PC-3 (cell line): ENCODE data around the gene INPPL1. TPM values are rescaled to one million over a fixed set of nuclear protein-coding genes. Genes with fewer than 3 reads are reported as not detected.

Experiments
- ATAC-seq: fragments of 200-7000 bp; cut with Tn5 transposase; 2 replicates; pipeline ENCODE4 v1.9.1; 2020; ENCODE audit warnings: mild to moderate bottlenecking, moderate library complexity
- BruUV-seq: library from RNA; stranded (reverse); fragments of 400-500 nt; replicated peaks from 2 replicates; lab custom pipeline; 2021; lab: Mats Ljungman, UMichigan
- CTCF ChIA-PET: fragments of 300-600 bp; sonication (Branson Sonifier 250); formaldehyde crosslinking; loops from one replicate; lab custom pipeline; 2022; ENCODE audit warnings: antibody characterized with exemption; lab: Charles Lee
- POLR2A ChIA-PET: fragments of 300-600 bp; sonication (Branson Sonifier 250); formaldehyde crosslinking; loops from one replicate; lab custom pipeline; 2022; ENCODE audit warnings: antibody characterized with exemption; ENCODE audit not compliant: unreplicated experiment; lab: Charles Lee
- DNase-seq: peaks from one replicate; pipeline ENCODE4 v3.0.0-alpha.2; 2015
- H2AFZ ChIP-seq: fragments of 300-600 bp; sonication (generic); 2 replicates; pipeline ENCODE4 v1.6.0; 2016; ENCODE audit warnings: antibody characterized with exemption, low read length
- H3F3A ChIP-seq: fragments of 300-600 bp; sonication (generic); one replicate; pipeline ENCODE4 v1.6.0; 2017; ENCODE audit warnings: antibody characterized with exemption, low read length, control low read depth, mild to moderate bottlenecking; ENCODE audit not compliant: unreplicated experiment
- H3K27ac ChIP-seq: fragments of 300-600 bp; sonication (generic); 2 replicates; pipeline ENCODE4 v1.5.1; 2016; ENCODE audit warnings: mild to moderate bottlenecking, low read length
- H3K27me3 ChIP-seq: fragments of 300-600 bp; sonication (generic); 2 replicates; pipeline ENCODE4 v1.6.1; 2016; ENCODE audit warnings: low read length, mixed read lengths
- H3K36me3 ChIP-seq: fragments of 300-600 bp; sonication (generic); 2 replicates; pipeline ENCODE4 v1.6.1; 2016; ENCODE audit warnings: low read depth, mixed run types, low read length, mixed read lengths
- H3K4me1 ChIP-seq: fragments of 300-600 bp; sonication (generic); 2 replicates; pipeline ENCODE4 v1.5.1; 2016; ENCODE audit warnings: low read length; ENCODE audit not compliant: insufficient read depth
- H3K4me2 ChIP-seq: fragments of 300-600 bp; sonication (generic); 2 replicates; pipeline ENCODE4 v1.6.0; 2016; ENCODE audit warnings: low read length
- H3K4me3 ChIP-seq: fragments of 300-600 bp; sonication (generic); 2 replicates; pipeline ENCODE4 v1.5.1; 2016; ENCODE audit warnings: mild to moderate bottlenecking, low read length, mixed read lengths
- H3K79me2 ChIP-seq: fragments of 300-600 bp; sonication (generic); 2 replicates; pipeline ENCODE4 v1.6.1; 2017; ENCODE audit warnings: low read length, mixed read lengths
- H3K9ac ChIP-seq: fragments of 300-600 bp; sonication (generic); 2 replicates; pipeline ENCODE4 v1.6.0; 2016; ENCODE audit warnings: mild to moderate bottlenecking, low read length
- H3K9me2 ChIP-seq: fragments of 300-600 bp; sonication (generic); replicated peaks from 2 replicates; pipeline ENCODE4 v1.6.1; 2016; ENCODE audit warnings: mixed run types, low read length, mixed read lengths
- H3K9me3 ChIP-seq: fragments of 300-600 bp; sonication (generic); 2 replicates; pipeline ENCODE4 v1.6.1; 2016; ENCODE audit warnings: low read length, mixed read lengths
- H4K20me1 ChIP-seq: fragments of 300-600 bp; sonication (generic); 2 replicates; pipeline ENCODE4 v1.6.1; 2016; ENCODE audit warnings: low read length, mixed read lengths
- CTCF ChIP-seq: fragments of 300-600 bp; sonication (generic); conservative IDR thresholded peaks from 2 replicates; pipeline ENCODE4 v1.5.1; 2017; ENCODE audit warnings: antibody characterized with exemption, low read depth, mild to moderate bottlenecking, low read length
- EZH2 ChIP-seq: fragments of 300-600 bp; sonication (generic); IDR thresholded peaks from one replicate; pipeline ENCODE4 v1.6.1; 2017; ENCODE audit warnings: antibody characterized with exemption, mild to moderate bottlenecking, low read length; ENCODE audit not compliant: unreplicated experiment
- EZH2phosphoT487 ChIP-seq: fragments of 300-600 bp; sonication (generic); IDR thresholded peaks from 2 replicates; pipeline ENCODE4 v1.6.1; 2018; ENCODE audit warnings: mild to moderate bottlenecking, antibody characterized with exemption, low read length, borderline replicate concordance
- intact Hi-C: fragments of 100-400 bp; cut with micrococcal nuclease; formaldehyde crosslinking; loops from 2 replicates; pipeline ENCODE4 v1.9.0; 2023
- total RNA-seq: library from RNA; depleted of rRNA; stranded (reverse); fragments of >200 nt; gene quantifications from 2 replicates; pipeline ENCODE4 v1.2.3, GENCODE V29; 2014

Gene INPPL1
- total RNA-seq, 1 experiment from 2014 or later = 100 TPM

- ChIA-PET CTCF (interaction anchor here (0.6 kb wide), 1 partner anchor 74 kb away, joined by 8 read pairs; no protein-coding TSS in a partner anchor), POLR2A (no interaction called here)
- Histone ChIP-seq H3K9me3 (no peaks in the 10 kb centered on the region), H3K27ac (no peak overlapping the region), H3K9me2 (no peaks in the 10 kb centered on the region), H3F3A (peaks cover 8% of the 10 kb centered on the region), H4K20me1 (no peaks in the 10 kb centered on the region), H3K36me3 (peaks cover 53% of the 10 kb centered on the region), H3K4me3 (no peak overlapping the region), H3K27me3 (no peaks in the 10 kb centered on the region), H2AFZ (no peak overlapping the region), H3K4me1 (no peaks in the 10 kb centered on the region), H3K4me2 (no peak overlapping the region), H3K79me2 (no peaks in the 10 kb centered on the region), H3K9ac (no peak overlapping the region)
- no peak for TF ChIP-seq EZH2
- no peak for TF ChIP-seq CTCF
- TF ChIP-seq EZH2phosphoT487 = no peak
- DNase-seq = no peak
- intact Hi-C loops = no loop called here
- BruUV-seq = no TSS peak
- no peak for ATAC-seq
Observed at GRCh38 chr11:72233773-72234513, 9.4 kb downstream of the INPPL1 start.

- H2AFZ ChIP-seq = no peak overlapping the region
- no peaks in the 10 kb centered on the region for H4K20me1 ChIP-seq
- no peaks in the 10 kb centered on the region for H3K79me2 ChIP-seq
- ATAC-seq (no peak), DNase-seq (no peak)
- no peaks in the 10 kb centered on the region for H3K9me3 ChIP-seq
- H3K27ac ChIP-seq = no peak overlapping the region
- no peaks in the 10 kb centered on the region for H3K27me3 ChIP-seq
- H3K9me2 ChIP-seq = no peaks in the 10 kb centered on the region
- TF ChIP-seq CTCF (no peak), EZH2phosphoT487 (no peak), EZH2 (no peak)
- H3K4me3 ChIP-seq = no peak overlapping the region
- peaks cover 8% of the 10 kb centered on the region for H3F3A ChIP-seq
- H3K4me1 ChIP-seq = peaks cover 3% of the 10 kb centered on the region; the same call in 1 of the 2 replicates
- intact Hi-C loops = no loop called here
- ChIA-PET POLR2A (interaction anchor here (0.7 kb wide), 1 partner anchor 9 kb away, joined by 7 read pairs; no protein-coding TSS in a partner anchor), CTCF (interaction anchor here (0.6 kb wide), 1 partner anchor 75 kb away, joined by 8 read pairs; no protein-coding TSS in a partner anchor)
- no peak overlapping the region for H3K4me2 ChIP-seq
- peaks cover 48% of the 10 kb centered on the region for H3K36me3 ChIP-seq
- no peak overlapping the region for H3K9ac ChIP-seq
- no TSS peak for BruUV-seq
Observed at GRCh38 chr11:72234514-72234830, 9.9 kb downstream of the INPPL1 start.

GRCh38 chr11:72234920-72235319 is 10.4 kb downstream of the INPPL1 start:
- H3K9me2 ChIP-seq = no peaks in the 10 kb centered on the region
- H3K4me3 ChIP-seq = no peak overlapping the region
- intact Hi-C loops = no loop called here
- ATAC-seq = no peak
- no peak overlapping the region for H3K9ac ChIP-seq
- TF ChIP-seq EZH2phosphoT487 (no peak), CTCF (no peak), EZH2 (no peak)
- H3K4me1 ChIP-seq = peaks cover 5% of the 10 kb centered on the region
- no peaks in the 10 kb centered on the region for H4K20me1 ChIP-seq
- no peak overlapping the region for H2AFZ ChIP-seq
- CTCF ChIA-PET = interaction anchor here (0.6 kb wide), 1 partner anchor 75 kb away, joined by 8 read pairs; no protein-coding TSS in a partner anchor
- H3K27ac ChIP-seq = no peak overlapping the region
- no peaks in the 10 kb centered on the region for H3K9me3 ChIP-seq
- no TSS peak for BruUV-seq
- peaks cover 44% of the 10 kb centered on the region for H3K36me3 ChIP-seq
- H3K27me3 ChIP-seq = 0 out of 2 replicates have a peak, but pooled peaks cover under 1% of the 10 kb centered on the region
- POLR2A ChIA-PET = interaction anchor here (0.7 to 0.9 kb wide), 2 partner anchors 9 to 95 kb away, joined by 7 read pairs; no protein-coding TSS in a partner anchor
- peaks cover 8% of the 10 kb centered on the region for H3F3A ChIP-seq
- no peak overlapping the region for H3K4me2 ChIP-seq
- DNase-seq = no peak
- H3K79me2 ChIP-seq = no peaks in the 10 kb centered on the region
